Stimulated activated CD8-positive, alpha-beta memory T cell treated with anti-CD3 and anti-CD28 coated beads, Interleukin-2, amount 100 ng/mL, for 1 hour (primary cell): ENCODE data around the gene WDFY2.

Experiments
- DNase-seq, 2 donors: peaks; one replicate each; pipeline ENCODE4 v3.0.0-alpha.2; 2020; ENCODE audit warnings: low read depth in 2 of 2

WDFY2 gene

GRCh38 chr13:51797664-51798488, 213.6 kb downstream of the WDFY2 start:
- no peak for DNase-seq

GRCh38 chr13:51799261-51799660, 215.0 kb downstream of the WDFY2 start:
- no peak for DNase-seq

- DNase-seq = no peak
Measured at GRCh38 chr13:51800486-51800885, 216.2 kb downstream of the WDFY2 start.

GRCh38 chr13:51801631-51802099, 217.4 kb downstream of the WDFY2 start:
- no peak for DNase-seq

GRCh38 chr13:51802631-51803418, 218.6 kb downstream of the WDFY2 start:
- no peak for DNase-seq

GRCh38 chr13:51803422-51804294, 219.4 kb downstream of the WDFY2 start, which contains the start of gene DHRS12:
DHRS12 (minus strand) TSS chr13:51804163; CDS start chr13:51799659, 4,504 bp downstream.
- peak; percentile 71 to 78 for DNase-seq

GRCh38 chr13:51804295-51805172, 220.3 kb downstream of the WDFY2 start:
- DNase-seq = no peak

GRCh38 chr13:51805313-51805712, 221.1 kb downstream of the WDFY2 start:
- DNase-seq = no peak

- DNase-seq = no peak
Measured at GRCh38 chr13:51805925-51806324, 221.7 kb downstream of the WDFY2 start.

GRCh38 chr13:51806566-51806965, 222.3 kb downstream of the WDFY2 start:
- no peak for DNase-seq

GRCh38 chr13:51807041-51807440, 222.8 kb downstream of the WDFY2 start:
- no peak for DNase-seq

- DNase-seq = no peak
Measured at GRCh38 chr13:51808811-51809210, 224.5 kb downstream of the WDFY2 start.

GRCh38 chr13:51811046-51811445, 226.8 kb downstream of the WDFY2 start:
- DNase-seq = no peak

GRCh38 chr13:51811920-51812451, 227.7 kb downstream of the WDFY2 start:
- no peak for DNase-seq

GRCh38 chr13:51814071-51814470, 229.8 kb downstream of the WDFY2 start:
- DNase-seq = no peak

- DNase-seq = peak; percentile 54 to 60
Measured at GRCh38 chr13:51814825-51815650, 230.8 kb downstream of the WDFY2 start.

- no peak for DNase-seq
Measured at GRCh38 chr13:51815848-51816247, 231.6 kb downstream of the WDFY2 start.

- DNase-seq = no peak
Measured at GRCh38 chr13:51816604-51817249, 232.5 kb downstream of the WDFY2 start.
